Measurements from ENCODE around the gene RNF150.

- TF ChIP-seq CTCF (IDR thresholded peaks at IDR 0.05; ENCODE audit: low read depth, low read length, missing input control) (no peak), ATF3 (IDR thresholded peaks at IDR 0.05) (no peak)
Observed at GRCh38 chr4:140876615-140877364, 256.5 kb downstream of the RNF150 start.
